Medulla oblongata (tissue), 1 donor: ENCODE measurements around the gene OGDH.

Experiments
- DNase-seq: peaks from one replicate; pipeline ENCODE4 v3.0.0-alpha.2; 2015; ENCODE audit errors: extremely low spot score

OGDH gene

GRCh38 chr7:44618045-44618444 lies 11.6 kb downstream of the OGDH start:
- no peak for DNase-seq

GRCh38 chr7:44618753-44619152 lies 12.3 kb downstream of the OGDH start:
- no peak for DNase-seq

GRCh38 chr7:44621034-44621749 lies 14.8 kb downstream of the OGDH start:
- DNase-seq: no peak

GRCh38 chr7:44621750-44622103 lies 15.3 kb downstream of the OGDH start:
- DNase-seq: no peak

- no peak for DNase-seq
Observed at GRCh38 chr7:44622342-44623151, 16.1 kb downstream of the OGDH start.

GRCh38 chr7:44624318-44624717 lies 17.9 kb downstream of the OGDH start:
- no peak for DNase-seq

- no peak for DNase-seq
Observed at GRCh38 chr7:44625526-44626471, 19.4 kb downstream of the OGDH start.

GRCh38 chr7:44626620-44627019 lies 20.2 kb downstream of the OGDH start:
- DNase-seq: no peak

- DNase-seq: no peak
Observed at GRCh38 chr7:44629829-44630522, 23.5 kb downstream of the OGDH start.

- no peak for DNase-seq
Observed at GRCh38 chr7:44630792-44631457, 24.5 kb downstream of the OGDH start.

- DNase-seq: no peak
Observed at GRCh38 chr7:44631458-44632115, 25.2 kb downstream of the OGDH start.

- no peak for DNase-seq
Observed at GRCh38 chr7:44632196-44632595, 25.8 kb downstream of the OGDH start.

- peak; percentile 74 for DNase-seq
Observed at GRCh38 chr7:44633254-44634186, 27.1 kb downstream of the OGDH start.

- no peak for DNase-seq
Observed at GRCh38 chr7:44634187-44634838, 27.9 kb downstream of the OGDH start.

- DNase-seq: peak; percentile 39
Observed at GRCh38 chr7:44634839-44635591, 28.6 kb downstream of the OGDH start.

- no peak for DNase-seq
Observed at GRCh38 chr7:44636041-44636584, 29.7 kb downstream of the OGDH start.

- DNase-seq: no peak
Observed at GRCh38 chr7:44636926-44637325, 30.5 kb downstream of the OGDH start.
